RWPE1 (cell line): Measurements from ENCODE around the gene MTCL1.

Source experiments
- CTCF ChIA-PET: fragments of 350-600 bp; sonication (Branson Sonifier 250); formaldehyde crosslinking; extraction: SDS; loops from one replicate; lab custom pipeline; 2021; lab: Yijun Ruan, JAX
- POLR2A ChIA-PET: fragments of 400-600 bp; formaldehyde crosslinking; extraction: SDS; loops from one replicate; lab custom pipeline; 2020; ENCODE audit warnings: antibody characterized with exemption; ENCODE audit not compliant: low non-redundant PET; lab: Yijun Ruan, JAX
- DNase-seq: peaks from one replicate; pipeline ENCODE4 v3.0.0; 2012; ENCODE audit warnings: low spot score
- H3K27ac ChIP-seq: fragments of 450-650 bp; 2 replicates; pipeline ENCODE4 v1.5.1; 2017
- TF ChIP-seq, protein P1 (sequence below): fragments of 450-650 bp; conservative IDR thresholded peaks from 2 replicates; pipeline ENCODE4 v1.5.1; 2017; ENCODE audit warnings: low read depth, mild to moderate bottlenecking

MTCL1 gene

DNA sequence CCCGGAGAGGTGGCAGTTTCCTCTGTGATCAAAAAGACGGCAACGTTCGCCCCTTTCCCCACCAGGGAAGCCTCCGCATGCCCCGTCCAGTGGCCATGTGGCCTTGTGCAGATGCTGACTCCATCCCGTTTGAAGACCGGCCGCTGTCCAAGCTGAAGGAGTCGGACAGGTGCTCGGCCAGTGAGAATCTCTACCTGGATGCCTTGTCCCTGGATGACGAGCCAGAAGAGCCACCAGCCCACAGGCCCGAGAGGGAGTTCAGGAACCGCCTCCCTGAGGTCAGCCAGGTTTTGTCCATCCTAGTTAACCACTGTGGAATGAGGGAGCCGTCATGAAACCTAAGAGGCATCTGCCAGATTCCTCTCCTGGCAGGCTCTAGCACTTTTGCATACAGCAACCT is 113.6 kb downstream of the MTCL1 start:
- ChIA-PET POLR2A (no interaction called here), CTCF (no interaction called here)
- no peak overlapping the region for H3K27ac ChIP-seq
- DNase-seq, result no peak
- TF ChIP-seq, protein P1, sequence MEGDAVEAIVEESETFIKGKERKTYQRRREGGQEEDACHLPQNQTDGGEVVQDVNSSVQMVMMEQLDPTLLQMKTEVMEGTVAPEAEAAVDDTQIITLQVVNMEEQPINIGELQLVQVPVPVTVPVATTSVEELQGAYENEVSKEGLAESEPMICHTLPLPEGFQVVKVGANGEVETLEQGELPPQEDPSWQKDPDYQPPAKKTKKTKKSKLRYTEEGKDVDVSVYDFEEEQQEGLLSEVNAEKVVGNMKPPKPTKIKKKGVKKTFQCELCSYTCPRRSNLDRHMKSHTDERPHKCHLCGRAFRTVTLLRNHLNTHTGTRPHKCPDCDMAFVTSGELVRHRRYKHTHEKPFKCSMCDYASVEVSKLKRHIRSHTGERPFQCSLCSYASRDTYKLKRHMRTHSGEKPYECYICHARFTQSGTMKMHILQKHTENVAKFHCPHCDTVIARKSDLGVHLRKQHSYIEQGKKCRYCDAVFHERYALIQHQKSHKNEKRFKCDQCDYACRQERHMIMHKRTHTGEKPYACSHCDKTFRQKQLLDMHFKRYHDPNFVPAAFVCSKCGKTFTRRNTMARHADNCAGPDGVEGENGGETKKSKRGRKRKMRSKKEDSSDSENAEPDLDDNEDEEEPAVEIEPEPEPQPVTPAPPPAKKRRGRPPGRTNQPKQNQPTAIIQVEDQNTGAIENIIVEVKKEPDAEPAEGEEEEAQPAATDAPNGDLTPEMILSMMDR, result no peak

DNA sequence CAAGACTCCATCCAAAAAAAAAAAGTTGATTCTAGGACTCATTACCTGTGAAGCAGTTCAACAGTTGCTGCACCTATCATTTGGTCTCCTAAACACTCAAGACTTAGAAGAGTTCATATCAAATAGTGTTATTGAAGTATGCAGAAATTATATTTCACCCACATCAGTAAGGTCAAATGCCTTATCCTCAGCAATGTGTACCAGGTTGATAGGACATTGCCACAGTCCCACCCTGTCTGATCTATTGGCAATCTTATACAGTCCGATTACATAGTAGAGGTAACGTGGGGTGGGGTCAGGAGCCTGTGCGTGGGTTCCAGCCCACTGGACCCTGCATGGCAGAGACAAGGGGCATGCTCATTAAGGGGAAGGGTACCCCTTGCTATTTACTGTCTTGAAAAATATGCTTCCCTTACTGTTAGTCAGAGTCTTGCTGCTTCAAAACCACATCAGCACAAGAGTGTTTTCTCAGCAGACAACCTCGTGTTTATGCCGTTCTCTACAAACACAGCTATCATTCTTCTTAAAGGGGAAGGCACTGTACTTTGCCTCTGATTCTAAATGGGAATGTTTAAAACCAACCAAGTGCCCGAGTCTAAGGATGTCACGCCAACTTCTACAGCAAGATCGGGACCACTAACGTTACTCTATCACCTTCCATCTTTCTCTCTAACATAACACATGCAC is 115.2 kb downstream of the MTCL1 start:
- ChIA-PET POLR2A (no interaction called here), CTCF (no interaction called here)
- TF ChIP-seq, protein P1, result no peak
- no peak for DNase-seq
- H3K27ac ChIP-seq, result no peak overlapping the region

DNA sequence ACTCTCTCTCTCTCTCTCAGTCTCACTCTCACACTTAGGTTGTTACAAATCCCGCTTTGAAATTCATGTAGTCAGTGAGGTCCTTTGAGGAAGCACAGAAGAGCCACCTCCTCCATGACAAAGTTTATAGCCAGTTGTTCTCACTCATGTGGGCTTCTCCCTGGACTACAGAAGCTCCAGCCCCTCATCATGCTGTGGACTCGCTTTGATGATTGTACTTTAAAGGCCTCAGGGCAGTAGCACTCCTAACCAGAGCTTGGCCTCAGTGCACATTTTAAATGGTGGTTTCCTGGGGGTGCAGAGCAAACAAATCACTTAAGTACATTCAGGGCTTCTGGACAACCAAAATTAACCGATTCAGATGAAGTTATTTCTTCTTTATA is 115.7 kb downstream of the MTCL1 start:
- TF ChIP-seq, protein P1, result no peak
- no peak overlapping the region for H3K27ac ChIP-seq
- CTCF ChIA-PET, result no interaction called here
- POLR2A ChIA-PET, result no interaction called here
- DNase-seq, result no peak

- no peak for DNase-seq
- ChIA-PET POLR2A (no interaction called here), CTCF (no interaction called here)
- no peak overlapping the region for H3K27ac ChIP-seq
- TF ChIP-seq, protein P1, result no peak
These were observed 116.2 kb downstream of the MTCL1 start for GRCh38 chr18:8821531-8821930.

GRCh38 chr18:8822643-8823042 is 117.3 kb downstream of the MTCL1 start:
- TF ChIP-seq, protein P1, result no peak
- CTCF ChIA-PET, result no interaction called here
- POLR2A ChIA-PET, result no interaction called here
- no peak overlapping the region for H3K27ac ChIP-seq
- DNase-seq, result no peak

GRCh38 chr18:8823530-8823929 is 118.2 kb downstream of the MTCL1 start:
- CTCF ChIA-PET, result no interaction called here
- no peak for DNase-seq

More at GRCh38 chr18:8823530-8823929, 118.2 kb downstream of the MTCL1 start:
- TF ChIP-seq, protein P1, result no peak
- POLR2A ChIA-PET, result no interaction called here
- no peak overlapping the region for H3K27ac ChIP-seq
